ENCODE measurements around the gene GFI1B. TPM values are rescaled to one million over a fixed set of nuclear protein-coding genes. Genes with fewer than 3 reads are reported as not detected.

Gene GFI1B
- polyA plus RNA-seq, 1 donor from 2014 or later = not detected

GRCh38 chr9:133006731-133007352 is 28.3 kb downstream of the GFI1B start:
- no peaks in the 10 kb centered on the region for H3K9me2 ChIP-seq (ENCODE audit: insufficient read depth, low read length)
- no peaks in the 10 kb centered on the region for H3K27me3 ChIP-seq (ENCODE audit: insufficient read depth, low read depth, low read length)

GRCh38 chr9:133008406-133008805 is 29.9 kb downstream of the GFI1B start:
- no peak for TF ChIP-seq SMC3 (conservative IDR thresholded peaks at IDR 0.05; ENCODE audit: poor library complexity)
- Histone ChIP-seq H3K36me3 (ENCODE audit: insufficient read depth, low read length) (no peaks in the 10 kb centered on the region), H2AFZ (ENCODE audit: low read depth, low read length) (no peak overlapping the region), H3K27me3 (ENCODE audit: insufficient read depth, low read depth, low read length) (no peaks in the 10 kb centered on the region), H4K20me1 (ENCODE audit: insufficient read depth) (no peaks in the 10 kb centered on the region), H3K9ac (ENCODE audit: low read length) (no peak overlapping the region), H3F3A (ENCODE audit: insufficient read depth, low read length, poor library complexity, severe bottlenecking) (no peaks in the 10 kb centered on the region), H3K27ac (ENCODE audit: low read length) (no peak overlapping the region), H3K9me2 (ENCODE audit: insufficient read depth, low read length) (no peaks in the 10 kb centered on the region), H3K4me3 (ENCODE audit: low read length) (no peak overlapping the region), H3K79me2 (replicated peaks; ENCODE audit: insufficient read depth, low read length) (no peaks in the 10 kb centered on the region), H3K9me3 (ENCODE audit: low read length) (no peaks in the 10 kb centered on the region), H3K4me2 (ENCODE audit: low read length) (no peak overlapping the region)

More at GRCh38 chr9:133006731-133007352, 28.3 kb downstream of the GFI1B start:
- no peak overlapping the region for H3K9ac ChIP-seq (ENCODE audit: low read length)
- H3K79me2 ChIP-seq (replicated peaks; ENCODE audit: insufficient read depth, low read length) = no peaks in the 10 kb centered on the region
- no peaks in the 10 kb centered on the region for H3K36me3 ChIP-seq (ENCODE audit: insufficient read depth, low read length)
- TF ChIP-seq REST (IDR thresholded peaks at IDR 0.05; ENCODE audit: borderline replicate concordance) (no peak), RAD21 (conservative IDR thresholded peaks at IDR 0.05) (no peak), EZH2 (IDR thresholded peaks at IDR 0.05; ENCODE audit: borderline replicate concordance, insufficient read depth, low read length, poor library complexity, severe bottlenecking) (no peak), SMC3 (conservative IDR thresholded peaks at IDR 0.05; ENCODE audit: poor library complexity) (no peak), MXI1 (conservative IDR thresholded peaks at IDR 0.05; ENCODE audit: poor library complexity, severe bottlenecking) (no peak), EP300 (conservative IDR thresholded peaks at IDR 0.05; ENCODE audit: poor library complexity, severe bottlenecking) (no peak), POLR2AphosphoS5 (IDR thresholded peaks at IDR 0.05) (no peak), TAF1 (IDR thresholded peaks at IDR 0.05; ENCODE audit: low read depth) (no peak), CTCF (IDR thresholded peaks at IDR 0.05; ENCODE audit: poor library complexity, severe bottlenecking) (no peak)
- no peak overlapping the region for H3K27ac ChIP-seq (ENCODE audit: low read length)
- H3F3A ChIP-seq (ENCODE audit: insufficient read depth, low read length, poor library complexity, severe bottlenecking) = no peaks in the 10 kb centered on the region
- H2AFZ ChIP-seq (ENCODE audit: low read depth, low read length) = no peak overlapping the region
- H4K20me1 ChIP-seq (ENCODE audit: insufficient read depth) = no peaks in the 10 kb centered on the region
- no peaks in the 10 kb centered on the region for H3K9me3 ChIP-seq (ENCODE audit: low read length)
- H3K4me2 ChIP-seq (ENCODE audit: low read length) = no peak overlapping the region
- H3K4me3 ChIP-seq (ENCODE audit: low read length) = no peak overlapping the region
